Liver (tissue), 9 donors: ENCODE results near the gene CLDN6. TPM values are rescaled to one million over a fixed set of nuclear protein-coding genes. Genes with fewer than 3 reads are reported as not detected.

ENCODE experiments used
- DNase-seq: peaks from one replicate; pipeline ENCODE4 v3.0.0-alpha.2; 2017; ENCODE audit warnings: low spot score
- H3K27ac ChIP-seq, 2 donors: one replicate each; pipeline ENCODE4 v1.7.0; 2013; ENCODE audit warnings: inconsistent platforms in 2 of 2, low read length in 2 of 2, control low read depth in 1 of 2, low read depth in 1 of 2, mild to moderate bottlenecking in 1 of 2
- H3K27me3 ChIP-seq, 4 donors: one replicate each; pipeline versions ENCODE4 v1.6.1 to v1.7.0; 2013; ENCODE audit warnings: low read length in 3 of 4, inconsistent platforms in 1 of 4, mild to moderate bottlenecking in 1 of 4, moderate library complexity in 1 of 4; ENCODE audit not compliant: control insufficient read depth in 4 of 4, insufficient read depth in 4 of 4
- H3K36me3 ChIP-seq, 4 donors: one replicate each; pipeline versions ENCODE4 v1.6.1 to v1.7.0; 2013; ENCODE audit warnings: low read length in 3 of 4, mild to moderate bottlenecking in 3 of 4, low read depth in 1 of 4, moderate library complexity in 1 of 4; ENCODE audit not compliant: control insufficient read depth in 4 of 4, insufficient read depth in 3 of 4
- H3K4me1 ChIP-seq, 4 donors: one replicate each; pipeline versions ENCODE4 v1.6.1 to v1.7.0; 2013; ENCODE audit warnings: low read length in 3 of 4, mild to moderate bottlenecking in 3 of 4, moderate library complexity in 1 of 4; ENCODE audit not compliant: control insufficient read depth in 4 of 4, insufficient read depth in 4 of 4
- H3K4me3 ChIP-seq, 3 donors: one replicate each; pipeline versions ENCODE4 v1.6.1 to v1.7.0; 2013; ENCODE audit warnings: low read length in 3 of 3, control low read depth in 1 of 3, low read depth in 1 of 3, mild to moderate bottlenecking in 1 of 3
- H3K9ac ChIP-seq, 2 donors: one replicate each; pipeline ENCODE4 v1.7.0; 2013; ENCODE audit warnings: low read length in 2 of 2, mild to moderate bottlenecking in 2 of 2, moderate library complexity in 2 of 2, control low read depth in 1 of 2, low read depth in 1 of 2
- H3K9me3 ChIP-seq, 4 donors: one replicate each; pipeline versions ENCODE4 v1.6.1 to v1.7.0; 2013; ENCODE audit warnings: low read length in 3 of 4; ENCODE audit not compliant: control insufficient read depth in 4 of 4
- EGR1 ChIP-seq, 2 donors: IDR thresholded peaks; 2 replicates each; pipeline ENCODE4 v1.6.1; 2016 to 2018; ENCODE audit warnings: antibody characterized with exemption in 2 of 2, low read depth in 2 of 2
- FOXA1 ChIP-seq: IDR thresholded peaks from 2 replicates; pipeline ENCODE4 v1.6.1; 2016; ENCODE audit warnings: antibody characterized with exemption
- FOXA2 ChIP-seq: IDR thresholded peaks from 2 replicates; pipeline ENCODE4 v1.6.1; 2016; ENCODE audit warnings: antibody characterized with exemption
- GABPA ChIP-seq, 2 donors: IDR thresholded peaks in 1 of 2; conservative IDR thresholded peaks in 1 of 2; 2 replicates each; pipeline ENCODE4 v1.6.1; 2016; ENCODE audit warnings: antibody characterized with exemption in 2 of 2, mild to moderate bottlenecking in 1 of 2, moderate library complexity in 1 of 2
- HNF4A ChIP-seq, 2 donors: conservative IDR thresholded peaks; 2 replicates each; pipeline ENCODE4 v1.6.1; 2016; ENCODE audit warnings: antibody characterized with exemption in 2 of 2, mild to moderate bottlenecking in 2 of 2
- HNF4G ChIP-seq: IDR thresholded peaks from 2 replicates; pipeline ENCODE4 v1.6.1; 2016; ENCODE audit warnings: antibody characterized with exemption
- JUND ChIP-seq, 2 donors: IDR thresholded peaks; 2 replicates each; pipeline ENCODE4 v1.6.1; 2016; ENCODE audit warnings: antibody characterized with exemption in 2 of 2
- MAX ChIP-seq: IDR thresholded peaks from 2 replicates; pipeline ENCODE4 v1.6.1; 2016; ENCODE audit warnings: antibody characterized with exemption
- NR2F2 ChIP-seq: IDR thresholded peaks from 2 replicates; pipeline ENCODE4 v1.6.1; 2016; ENCODE audit warnings: antibody characterized with exemption
- RAD21 ChIP-seq, 2 donors: IDR thresholded peaks; 2 replicates each; pipeline ENCODE4 v1.6.1; 2016; ENCODE audit warnings: antibody characterized with exemption in 2 of 2, mild to moderate bottlenecking in 2 of 2
- REST ChIP-seq: IDR thresholded peaks from 2 replicates; pipeline ENCODE4 v1.6.1; 2016; ENCODE audit warnings: antibody characterized with exemption, mild to moderate bottlenecking
- RXRA ChIP-seq, 2 donors: IDR thresholded peaks; 2 replicates each; pipeline ENCODE4 v1.6.1; 2017 to 2018; ENCODE audit warnings: antibody characterized with exemption in 2 of 2, mild to moderate bottlenecking in 1 of 2
- SP1 ChIP-seq: IDR thresholded peaks from 2 replicates; pipeline ENCODE4 v1.6.1; 2018; ENCODE audit warnings: antibody characterized with exemption, mild to moderate bottlenecking
- TAF1 ChIP-seq: conservative IDR thresholded peaks from 2 replicates; pipeline ENCODE4 v1.6.1; 2016; ENCODE audit warnings: antibody characterized with exemption, mild to moderate bottlenecking
- YY1 ChIP-seq: IDR thresholded peaks from 2 replicates; pipeline ENCODE4 v1.6.1; 2016; ENCODE audit warnings: antibody characterized with exemption, mild to moderate bottlenecking
- WGBS: extraction: QIAGEN DNeasy Blood & Tissue Kit; methylation state at CpG from one replicate; pipeline ENCODE4 v1.1.7; 2013; 5-methylcytosine and 5-hydroxymethylcytosine counted together
- polyA plus RNA-seq, 2 donors: library from polyadenylated mRNA; stranded (reverse) in 1 of 2; unstranded in 1 of 2; fragments of 200-250 nt in 1 of 2; fragments of >200 nt in 1 of 2; fragmentation: Nextera tagmentation in 1 of 2; extraction: Ambion mirVana in 1 of 2; gene quantifications; one replicate each; pipeline versions ENCODE4 v1.2.1 to v1.2.3, GENCODE V29; 2013 to 2015
- total RNA-seq, 2 donors: library from RNA; depleted of rRNA; stranded (reverse); fragments of >200 nt; gene quantifications; one replicate each; pipeline ENCODE4 v1.2.3, GENCODE V29; 2014
- TF ChIP-seq, protein P1 (sequence below): IDR thresholded peaks from 2 replicates; pipeline ENCODE4 v1.6.1; 2016; ENCODE audit warnings: antibody characterized with exemption
- TF ChIP-seq, protein P2 (sequence below): fragments of 150-350 bp; IDR thresholded peaks from 2 replicates; pipeline ENCODE4 v1.5.1; 2017; ENCODE audit warnings: improper control_type of control experiment, low read depth, low read length; ENCODE audit not compliant: missing input control
- donor health status: healthy.
- donor health status: healthy.
- donor health status: healthy.
- donor health status: healthy.
- donor health status: healthy.

CLDN6 gene
- total and polyA plus RNA-seq, 4 donors: 0.75 TPM; not detected in 3

GRCh38 chr16:3050487-3050886, 32.5 kb upstream of the CLDN6 start:
- Histone ChIP-seq H3K27ac (no peak overlapping the region), H3K9ac (no peak overlapping the region), H3K4me3 (no peak overlapping the region), H3K4me1 (peaks cover 0 to 12% (median 5%) of the 10 kb centered on the region in 4 donors), H3K27me3 (peaks cover 0 to 6% (median 0%) of the 10 kb centered on the region in 4 donors), H3K36me3 (peaks cover 0 to 2% (median 0%) of the 10 kb centered on the region in 4 donors), H3K9me3 (no peaks in the 10 kb centered on the region)
- TF ChIP-seq SP1 (no peak), REST (no peak), YY1 (no peak), FOXA1 (no peak), RAD21 (IDR thresholded peaks at IDR 0.05) (no peak), TAF1 (no peak), HNF4G (no peak), NR2F2 (no peak), FOXA2 (no peak), MAX (no peak), HNF4A (conservative IDR thresholded peaks at IDR 0.05) (no peak), RXRA (IDR thresholded peaks at IDR 0.05) (no peak), GABPA (IDR thresholded peaks at IDR 0.05 in 1 of 2, conservative IDR thresholded peaks at IDR 0.05 in 1 of 2) (no peak), EGR1 (IDR thresholded peaks at IDR 0.05; ENCODE audit: low read depth in 2 of 2) (no peak), JUND (IDR thresholded peaks at IDR 0.05) (no peak)
- TF ChIP-seq, protein P1, sequence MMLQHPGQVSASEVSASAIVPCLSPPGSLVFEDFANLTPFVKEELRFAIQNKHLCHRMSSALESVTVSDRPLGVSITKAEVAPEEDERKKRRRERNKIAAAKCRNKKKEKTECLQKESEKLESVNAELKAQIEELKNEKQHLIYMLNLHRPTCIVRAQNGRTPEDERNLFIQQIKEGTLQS: no peak
- TF ChIP-seq, protein P2, sequence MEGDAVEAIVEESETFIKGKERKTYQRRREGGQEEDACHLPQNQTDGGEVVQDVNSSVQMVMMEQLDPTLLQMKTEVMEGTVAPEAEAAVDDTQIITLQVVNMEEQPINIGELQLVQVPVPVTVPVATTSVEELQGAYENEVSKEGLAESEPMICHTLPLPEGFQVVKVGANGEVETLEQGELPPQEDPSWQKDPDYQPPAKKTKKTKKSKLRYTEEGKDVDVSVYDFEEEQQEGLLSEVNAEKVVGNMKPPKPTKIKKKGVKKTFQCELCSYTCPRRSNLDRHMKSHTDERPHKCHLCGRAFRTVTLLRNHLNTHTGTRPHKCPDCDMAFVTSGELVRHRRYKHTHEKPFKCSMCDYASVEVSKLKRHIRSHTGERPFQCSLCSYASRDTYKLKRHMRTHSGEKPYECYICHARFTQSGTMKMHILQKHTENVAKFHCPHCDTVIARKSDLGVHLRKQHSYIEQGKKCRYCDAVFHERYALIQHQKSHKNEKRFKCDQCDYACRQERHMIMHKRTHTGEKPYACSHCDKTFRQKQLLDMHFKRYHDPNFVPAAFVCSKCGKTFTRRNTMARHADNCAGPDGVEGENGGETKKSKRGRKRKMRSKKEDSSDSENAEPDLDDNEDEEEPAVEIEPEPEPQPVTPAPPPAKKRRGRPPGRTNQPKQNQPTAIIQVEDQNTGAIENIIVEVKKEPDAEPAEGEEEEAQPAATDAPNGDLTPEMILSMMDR: no peak
- DNase-seq: no peak
- WGBS: 78% methylated on average over 5 of the region's 5 CpGs

DNA sequence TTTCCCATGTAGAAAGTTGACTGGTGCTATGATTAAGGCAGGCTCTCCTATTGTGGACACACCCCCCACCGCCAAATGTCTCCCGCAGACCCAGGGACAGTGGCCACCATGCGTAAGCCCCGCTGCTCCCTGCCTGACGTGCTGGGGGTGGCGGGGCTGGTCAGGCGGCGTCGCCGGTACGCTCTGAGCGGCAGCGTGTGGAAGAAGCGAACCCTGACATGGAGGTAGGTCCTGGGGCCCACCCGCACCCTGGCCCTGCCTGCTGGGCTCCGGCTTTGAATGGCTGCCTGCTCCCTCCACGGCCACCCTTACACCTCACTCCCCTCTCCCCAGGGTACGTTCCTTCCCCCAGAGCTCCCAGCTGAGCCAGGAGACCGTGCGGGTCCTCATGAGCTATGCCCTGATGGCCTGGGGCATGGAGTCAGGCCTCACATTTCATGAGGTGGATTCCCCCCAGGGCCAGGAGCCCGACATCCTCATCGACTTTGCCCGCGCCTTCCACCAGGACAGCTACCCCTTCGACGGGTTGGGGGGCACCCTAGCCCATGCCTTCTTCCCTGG, 32.0 kb upstream of the CLDN6 start:
- TF ChIP-seq TAF1: no peak
- TF ChIP-seq MAX: no peak
- no peak for TF ChIP-seq HNF4A (conservative IDR thresholded peaks at IDR 0.05)
- no peak for TF ChIP-seq JUND (IDR thresholded peaks at IDR 0.05)
- TF ChIP-seq YY1: no peak
- TF ChIP-seq, protein P2: no peak
- no peak for TF ChIP-seq REST
- TF ChIP-seq GABPA (IDR thresholded peaks at IDR 0.05 in 1 of 2, conservative IDR thresholded peaks at IDR 0.05 in 1 of 2): no peak
- no peak for TF ChIP-seq HNF4G
- TF ChIP-seq FOXA1: no peak
- peaks cover 0 to 2% (median 0%) of the 10 kb centered on the region in 4 donors for H3K36me3 ChIP-seq
- no peaks in the 10 kb centered on the region for H3K9me3 ChIP-seq
- H3K4me3 ChIP-seq: no peak overlapping the region
- DNase-seq: no peak
- 84% methylated on average over 26 of the region's 26 CpGs for WGBS
- no peak overlapping the region for H3K9ac ChIP-seq
- H3K27me3 ChIP-seq: peaks cover 0 to 6% (median 1%) of the 10 kb centered on the region in 4 donors
- no peak overlapping the region for H3K27ac ChIP-seq
- H3K4me1 ChIP-seq: peaks cover 0 to 14% (median 5%) of the 10 kb centered on the region in 4 donors
